Activated naive CD4-positive, alpha-beta T cell treated with anti-CD3 and anti-CD28 coated beads, Interleukin-2, amount 50 U/mL, for 24 hours (primary cell): ENCODE results near the gene PLK2.

Source experiments
- H3K27ac Mint-ChIP-seq: one replicate; pipeline ENCODE4 v1.8.0; 2021; ENCODE audit warnings: mild to moderate bottlenecking, mixed read lengths
- H3K27me3 Mint-ChIP-seq: one replicate; pipeline ENCODE4 v1.8.0; 2021; ENCODE audit warnings: mixed read lengths
- H3K36me3 Mint-ChIP-seq: one replicate; pipeline ENCODE4 v1.8.0; 2021; ENCODE audit warnings: mixed read lengths
- H3K4me1 Mint-ChIP-seq: one replicate; pipeline ENCODE4 v1.8.0; 2021; ENCODE audit warnings: mixed read lengths
- H3K4me3 Mint-ChIP-seq: one replicate; pipeline ENCODE4 v1.8.0; 2021; ENCODE audit warnings: mild to moderate bottlenecking, mixed read lengths
- H3K9me3 Mint-ChIP-seq: one replicate; pipeline ENCODE4 v1.8.0; 2021; ENCODE audit warnings: mixed read lengths

Gene PLK2

GRCh38 chr5:58460002-58460731 is at the start of gene PLK2:
PLK2 (minus strand) TSS chr5:58460086; CDS start chr5:58459959, 127 bp downstream.
- H3K4me1 Mint-ChIP-seq, result peaks cover 19% of the 10 kb centered on the region
- H3K36me3 Mint-ChIP-seq, result peaks cover 1% of the 10 kb centered on the region
- H3K9me3 Mint-ChIP-seq, result no peaks in the 10 kb centered on the region
- peak within 1 kb of the TSS; percentile 87 for H3K4me3 Mint-ChIP-seq
- H3K27ac Mint-ChIP-seq, result peak within 1 kb of the TSS; percentile 80
- no peaks in the 10 kb centered on the region for H3K27me3 Mint-ChIP-seq

- no peaks in the 10 kb centered on the region for H3K4me1 Mint-ChIP-seq
- no peak overlapping the region for H3K4me3 Mint-ChIP-seq
- peaks cover 16% of the 10 kb centered on the region for H3K27me3 Mint-ChIP-seq
- H3K27ac Mint-ChIP-seq, result no peak overlapping the region
- no peaks in the 10 kb centered on the region for H3K9me3 Mint-ChIP-seq
- H3K36me3 Mint-ChIP-seq, result no peaks in the 10 kb centered on the region
Observed at GRCh38 chr5:58507715-58508114, 47.8 kb upstream of the PLK2 start.

DNA sequence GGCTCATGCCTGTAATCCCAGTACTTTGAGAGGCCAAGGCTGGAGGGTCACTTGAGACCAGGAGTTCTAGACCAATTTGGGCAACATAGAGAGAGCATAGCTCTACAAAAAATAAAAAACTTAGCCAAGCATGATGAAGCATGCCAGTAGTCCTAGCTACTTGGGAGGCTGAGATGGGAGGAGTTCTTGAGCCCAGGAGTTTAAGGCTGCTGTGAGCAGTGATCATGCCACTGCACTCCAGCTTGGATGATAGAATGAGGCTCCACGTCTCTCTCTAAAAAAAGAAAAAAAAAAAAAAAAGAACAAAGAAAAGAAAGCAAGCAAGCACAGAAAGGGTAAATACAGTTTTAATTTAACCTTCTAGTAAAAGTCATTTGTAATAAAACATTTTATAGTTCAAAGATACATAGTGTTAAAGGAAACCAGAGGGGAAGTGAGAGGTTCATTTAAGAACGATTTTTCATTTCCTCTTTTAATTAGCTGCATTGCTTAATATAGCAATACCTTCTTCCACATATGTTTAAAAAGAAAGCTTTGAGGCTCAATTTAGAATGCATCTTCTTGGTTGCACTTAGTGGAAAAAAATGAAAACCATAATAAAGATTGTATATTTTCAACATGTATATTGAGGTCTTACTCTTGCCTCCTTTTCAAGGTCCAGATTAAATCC is 46.2 kb upstream of the PLK2 start:
- Mint-ChIP-seq H3K36me3 (no peaks in the 10 kb centered on the region), H3K27ac (no peak overlapping the region), H3K27me3 (peaks cover 11% of the 10 kb centered on the region), H3K4me1 (no peaks in the 10 kb centered on the region), H3K9me3 (no peaks in the 10 kb centered on the region), H3K4me3 (no peak overlapping the region)

GRCh38 chr5:58505502-58505901 is 45.6 kb upstream of the PLK2 start:
- peaks cover 11% of the 10 kb centered on the region for H3K27me3 Mint-ChIP-seq
- no peaks in the 10 kb centered on the region for H3K36me3 Mint-ChIP-seq
- H3K9me3 Mint-ChIP-seq, result no peaks in the 10 kb centered on the region
- no peaks in the 10 kb centered on the region for H3K4me1 Mint-ChIP-seq
- no peak overlapping the region for H3K4me3 Mint-ChIP-seq
- no peak overlapping the region for H3K27ac Mint-ChIP-seq

DNA sequence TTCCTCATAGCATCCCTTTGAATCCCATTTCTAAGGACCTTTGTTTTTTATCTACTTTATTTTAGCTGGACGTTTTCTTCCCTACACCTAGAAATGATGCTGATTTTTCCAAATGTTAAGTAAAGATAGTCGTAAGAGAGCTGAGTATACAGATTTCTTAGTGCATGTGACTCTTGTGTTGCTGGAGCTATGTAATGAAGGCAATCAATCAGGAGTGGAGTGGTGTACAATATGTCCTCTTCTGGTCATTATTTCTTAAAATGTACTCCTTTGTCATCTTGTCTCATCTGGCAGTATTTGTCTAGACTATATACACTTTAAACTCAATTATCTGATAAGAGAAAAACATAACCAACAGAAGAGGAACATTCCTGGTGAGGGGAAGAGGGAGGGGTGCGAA is 44.9 kb upstream of the PLK2 start:
- Mint-ChIP-seq H3K27me3 (peaks cover 11% of the 10 kb centered on the region), H3K27ac (no peak overlapping the region), H3K4me3 (no peak overlapping the region), H3K36me3 (no peaks in the 10 kb centered on the region), H3K9me3 (no peaks in the 10 kb centered on the region), H3K4me1 (peaks cover 2% of the 10 kb centered on the region)

- Mint-ChIP-seq H3K4me3 (no peak overlapping the region), H3K27me3 (peaks cover 4% of the 10 kb centered on the region), H3K4me1 (peaks cover 5% of the 10 kb centered on the region), H3K36me3 (no peaks in the 10 kb centered on the region), H3K27ac (no peak overlapping the region), H3K9me3 (no peaks in the 10 kb centered on the region)
Observed at GRCh38 chr5:58503390-58504046, 43.6 kb upstream of the PLK2 start.

DNA sequence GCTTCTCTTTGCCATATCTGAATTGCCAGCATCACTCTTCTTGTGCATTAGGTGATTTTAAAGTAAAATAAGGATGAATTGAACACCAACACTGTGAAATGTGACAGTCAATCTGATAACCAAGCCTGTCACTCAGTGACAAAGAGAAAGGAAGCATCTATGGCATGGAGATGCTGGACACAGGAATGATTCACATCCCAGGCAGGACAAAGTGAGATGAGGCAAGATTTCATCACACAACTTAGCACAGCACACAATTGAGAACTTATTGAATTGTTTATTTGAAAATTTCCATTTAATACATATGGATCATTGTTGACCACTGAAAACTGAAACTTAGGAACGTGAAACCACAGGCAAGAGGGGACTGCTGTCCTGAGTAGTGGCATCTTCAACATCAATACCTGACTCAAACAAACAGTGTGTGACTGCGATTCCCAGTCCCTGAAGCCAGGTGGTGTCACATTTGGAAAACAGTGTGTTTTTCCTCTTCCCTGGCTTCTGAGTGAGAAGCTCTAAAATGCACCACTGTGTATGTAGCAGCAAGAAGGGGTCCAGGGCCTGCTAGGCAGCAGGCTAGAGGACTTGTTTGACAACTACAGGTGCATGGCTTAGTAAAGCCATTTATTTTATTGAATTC is 42.0 kb upstream of the PLK2 start:
- H3K9me3 Mint-ChIP-seq, result no peaks in the 10 kb centered on the region
- peaks cover 4% of the 10 kb centered on the region for H3K27me3 Mint-ChIP-seq
- H3K4me1 Mint-ChIP-seq, result peaks cover 5% of the 10 kb centered on the region
- H3K36me3 Mint-ChIP-seq, result no peaks in the 10 kb centered on the region
- no peak overlapping the region for H3K4me3 Mint-ChIP-seq
- H3K27ac Mint-ChIP-seq, result no peak overlapping the region

DNA sequence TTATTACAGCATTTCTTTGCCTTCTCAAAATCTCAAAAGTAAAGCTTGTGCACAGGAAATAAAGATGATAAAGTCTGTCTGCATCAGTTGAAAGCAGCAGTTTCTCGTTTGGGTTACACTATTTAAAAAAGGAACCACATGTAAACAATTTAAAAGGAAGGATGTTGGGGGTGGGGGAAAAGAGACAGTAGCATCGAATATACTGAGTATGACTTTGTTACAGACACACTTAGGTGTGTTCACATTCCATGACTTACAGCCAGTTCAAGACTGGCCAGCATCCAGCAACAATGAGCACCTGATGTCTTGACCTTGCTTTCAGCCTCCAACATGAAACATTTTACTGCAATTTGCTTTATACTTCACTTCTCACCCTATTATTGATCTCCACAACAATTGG is 40.1 kb upstream of the PLK2 start:
- Mint-ChIP-seq H3K4me1 (peaks cover 5% of the 10 kb centered on the region), H3K4me3 (no peak overlapping the region), H3K27me3 (peaks cover 1% of the 10 kb centered on the region), H3K36me3 (no peaks in the 10 kb centered on the region), H3K27ac (no peak overlapping the region), H3K9me3 (no peaks in the 10 kb centered on the region)

DNA sequence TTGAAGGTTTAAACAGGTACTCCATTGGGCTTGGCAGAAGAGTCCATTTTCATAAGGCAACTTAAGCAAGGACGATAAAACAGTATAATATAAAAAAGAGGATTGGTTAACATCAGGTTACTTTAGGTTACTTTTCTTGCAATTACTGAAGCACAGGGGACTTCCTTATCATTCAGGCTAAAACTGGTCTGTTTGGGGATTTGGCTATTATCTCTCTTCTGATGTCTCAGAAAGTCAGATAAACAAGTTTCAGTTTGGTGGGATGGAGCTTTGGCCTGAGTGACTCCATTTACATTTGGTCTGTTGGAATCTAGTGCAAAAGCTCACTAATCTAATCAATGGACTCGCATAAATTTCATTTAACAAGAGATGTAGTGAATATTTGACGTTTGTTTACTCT is 39.3 kb upstream of the PLK2 start:
- H3K36me3 Mint-ChIP-seq, result no peaks in the 10 kb centered on the region
- no peak overlapping the region for H3K27ac Mint-ChIP-seq
- peaks cover 3% of the 10 kb centered on the region for H3K27me3 Mint-ChIP-seq
- peaks cover 5% of the 10 kb centered on the region for H3K4me1 Mint-ChIP-seq
- H3K4me3 Mint-ChIP-seq, result no peak overlapping the region
- no peaks in the 10 kb centered on the region for H3K9me3 Mint-ChIP-seq

- no peaks in the 10 kb centered on the region for H3K36me3 Mint-ChIP-seq
- no peak overlapping the region for H3K4me3 Mint-ChIP-seq
- H3K4me1 Mint-ChIP-seq, result peaks cover 5% of the 10 kb centered on the region
- H3K27me3 Mint-ChIP-seq, result peaks cover 6% of the 10 kb centered on the region
- H3K9me3 Mint-ChIP-seq, result no peaks in the 10 kb centered on the region
- no peak overlapping the region for H3K27ac Mint-ChIP-seq
Observed at GRCh38 chr5:58498340-58498942, 38.6 kb upstream of the PLK2 start.

GRCh38 chr5:58497921-58498320 is 38.0 kb upstream of the PLK2 start:
- no peak overlapping the region for H3K27ac Mint-ChIP-seq
- peaks cover 6% of the 10 kb centered on the region for H3K27me3 Mint-ChIP-seq
- peaks cover 5% of the 10 kb centered on the region for H3K4me1 Mint-ChIP-seq
- no peak overlapping the region for H3K4me3 Mint-ChIP-seq
- no peaks in the 10 kb centered on the region for H3K9me3 Mint-ChIP-seq
- H3K36me3 Mint-ChIP-seq, result no peaks in the 10 kb centered on the region

DNA sequence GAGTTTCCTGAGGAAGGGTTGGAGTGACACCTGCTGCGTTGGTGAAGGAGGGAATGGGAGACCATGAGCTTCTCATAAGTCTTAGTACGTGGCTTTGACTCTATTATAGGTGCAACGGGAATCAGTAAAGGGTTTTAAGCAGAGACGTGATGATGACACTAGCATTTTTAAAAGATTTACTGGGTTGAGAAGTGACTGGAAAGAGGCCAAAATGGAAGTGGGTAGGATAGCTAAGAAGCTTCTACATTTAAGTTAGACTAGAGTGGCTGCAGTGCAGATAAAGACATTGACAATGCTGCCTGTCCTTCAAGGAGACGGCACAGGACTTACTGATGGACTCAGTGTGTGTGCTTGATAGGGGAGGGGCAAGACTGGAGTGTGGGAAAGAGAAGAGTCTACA is 37.5 kb upstream of the PLK2 start:
- Mint-ChIP-seq H3K27me3 (peaks cover 6% of the 10 kb centered on the region), H3K4me3 (no peak overlapping the region), H3K27ac (no peak overlapping the region), H3K36me3 (no peaks in the 10 kb centered on the region), H3K9me3 (no peaks in the 10 kb centered on the region), H3K4me1 (peaks cover 5% of the 10 kb centered on the region)

- Mint-ChIP-seq H3K36me3 (no peaks in the 10 kb centered on the region), H3K4me3 (no peak overlapping the region), H3K4me1 (peaks cover 5% of the 10 kb centered on the region), H3K9me3 (no peaks in the 10 kb centered on the region), H3K27me3 (peaks cover 6% of the 10 kb centered on the region), H3K27ac (no peak overlapping the region)
Observed at GRCh38 chr5:58496488-58496887, 36.6 kb upstream of the PLK2 start.

GRCh38 chr5:58493141-58493540 is 33.3 kb upstream of the PLK2 start:
- Mint-ChIP-seq H3K27me3 (peaks cover 17% of the 10 kb centered on the region), H3K4me3 (no peak overlapping the region), H3K9me3 (no peaks in the 10 kb centered on the region), H3K36me3 (no peaks in the 10 kb centered on the region), H3K4me1 (peaks cover 3% of the 10 kb centered on the region), H3K27ac (no peak overlapping the region)

DNA sequence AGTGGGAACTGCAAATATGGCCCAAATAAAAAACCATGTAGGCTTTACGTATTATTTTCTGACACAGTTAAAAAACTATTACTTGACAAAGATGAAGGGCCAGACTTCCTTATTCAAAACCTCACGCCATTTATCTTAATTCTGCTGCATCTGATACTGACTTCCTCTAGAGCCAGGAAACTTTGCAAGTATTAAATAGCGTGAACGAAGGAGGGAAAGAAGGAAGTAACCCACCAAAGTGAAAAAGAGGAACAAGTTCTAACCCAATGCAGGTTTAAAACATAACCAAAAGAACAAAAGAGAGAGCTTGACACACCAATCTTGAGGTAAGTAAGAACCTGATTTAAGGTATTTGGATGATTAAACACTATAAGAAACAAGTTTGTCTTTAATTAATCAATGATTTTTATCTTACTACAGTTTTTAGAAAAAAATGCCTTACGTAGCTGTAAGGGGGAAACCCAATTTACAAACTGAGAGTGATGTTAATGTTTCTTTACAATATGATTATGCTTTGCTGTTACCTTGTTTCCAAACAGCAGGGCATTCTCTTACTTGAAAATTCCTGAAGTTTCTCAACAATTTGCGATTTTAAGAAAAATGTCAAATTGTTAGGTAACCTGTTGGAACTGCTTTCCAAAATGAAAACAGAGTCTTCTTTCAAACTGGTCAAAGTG is 31.5 kb upstream of the PLK2 start, which contains the start of gene GAPT:
Gene GAPT (plus strand): TSS at position 220 of the 677 bp plus-strand sequence. CDS start 3,102 bp downstream, outside the sequence.
- H3K27ac Mint-ChIP-seq, result no peak within 1 kb of the TSS
- peaks cover 17% of the 10 kb centered on the region for H3K27me3 Mint-ChIP-seq
- H3K4me3 Mint-ChIP-seq, result no peak within 1 kb of the TSS

More for the DNA sequence above, 31.5 kb upstream of the PLK2 start, which contains the start of gene GAPT:
- Mint-ChIP-seq H3K36me3 (no peaks in the 10 kb centered on the region), H3K9me3 (no peaks in the 10 kb centered on the region), H3K4me1 (peaks cover 3% of the 10 kb centered on the region)
